GM21526 (cell line): ENCODE results near the gene RGS3.
A peak's percentile ranks its signal among the peaks of the same experiment; 100 is the strongest.

Source experiments
- ATAC-seq: cut with Tn5 transposase; IDR thresholded peaks from one replicate; pipeline ENCODE4 v1.9.1; 2021; ENCODE audit warnings: moderate library complexity; ENCODE audit not compliant: unreplicated experiment, low FRiP score

Gene RGS3

GRCh38 chr9:113596616-113597320 is 133.2 kb downstream of the RGS3 start:
- no peak for ATAC-seq

GRCh38 chr9:113597390-113598241 is 134.1 kb downstream of the RGS3 start:
- ATAC-seq = no peak

- no peak for ATAC-seq
Measured at GRCh38 chr9:113598451-113598850, 134.9 kb downstream of the RGS3 start.

GRCh38 chr9:113598883-113599282 is 135.4 kb downstream of the RGS3 start:
- ATAC-seq = no peak

- no peak for ATAC-seq
Measured at GRCh38 chr9:113599646-113600022, 136.1 kb downstream of the RGS3 start.

GRCh38 chr9:113600023-113600823 is 136.7 kb downstream of the RGS3 start:
- ATAC-seq = no peak

GRCh38 chr9:113600871-113601614 is 137.5 kb downstream of the RGS3 start:
- no peak for ATAC-seq

GRCh38 chr9:113601656-113602055 is 138.1 kb downstream of the RGS3 start:
- ATAC-seq = no peak

GRCh38 chr9:113602126-113603047 is 138.9 kb downstream of the RGS3 start:
- peak; percentile 82 for ATAC-seq

GRCh38 chr9:113603048-113603375 is 139.5 kb downstream of the RGS3 start:
- ATAC-seq = no peak

- no peak for ATAC-seq
Measured at GRCh38 chr9:113603773-113604172, 140.2 kb downstream of the RGS3 start.

GRCh38 chr9:113604393-113604792 is 140.9 kb downstream of the RGS3 start:
- ATAC-seq = no peak

- no peak for ATAC-seq
Measured at GRCh38 chr9:113606510-113606909, 143.0 kb downstream of the RGS3 start.

- ATAC-seq = no peak
Measured at GRCh38 chr9:113608082-113608685, 144.7 kb downstream of the RGS3 start.

GRCh38 chr9:113609562-113610318 is 146.2 kb downstream of the RGS3 start:
- ATAC-seq = no peak

- no peak for ATAC-seq
Measured at GRCh38 chr9:113611461-113612215, 148.1 kb downstream of the RGS3 start.

- no peak for ATAC-seq
Measured at GRCh38 chr9:113612216-113612747, 148.8 kb downstream of the RGS3 start.
